Measurements from ENCODE around the gene PERM1. TPM values are rescaled to one million over a fixed set of nuclear protein-coding genes. Genes with fewer than 3 reads are reported as not detected.

The PERM1 gene
- total and polyA plus RNA-seq, 2 of the 13 experiments (the other 11 are each of a cell fraction or from before 2014, with no cell fraction given), result 0.04 to 0.29 TPM

DNA sequence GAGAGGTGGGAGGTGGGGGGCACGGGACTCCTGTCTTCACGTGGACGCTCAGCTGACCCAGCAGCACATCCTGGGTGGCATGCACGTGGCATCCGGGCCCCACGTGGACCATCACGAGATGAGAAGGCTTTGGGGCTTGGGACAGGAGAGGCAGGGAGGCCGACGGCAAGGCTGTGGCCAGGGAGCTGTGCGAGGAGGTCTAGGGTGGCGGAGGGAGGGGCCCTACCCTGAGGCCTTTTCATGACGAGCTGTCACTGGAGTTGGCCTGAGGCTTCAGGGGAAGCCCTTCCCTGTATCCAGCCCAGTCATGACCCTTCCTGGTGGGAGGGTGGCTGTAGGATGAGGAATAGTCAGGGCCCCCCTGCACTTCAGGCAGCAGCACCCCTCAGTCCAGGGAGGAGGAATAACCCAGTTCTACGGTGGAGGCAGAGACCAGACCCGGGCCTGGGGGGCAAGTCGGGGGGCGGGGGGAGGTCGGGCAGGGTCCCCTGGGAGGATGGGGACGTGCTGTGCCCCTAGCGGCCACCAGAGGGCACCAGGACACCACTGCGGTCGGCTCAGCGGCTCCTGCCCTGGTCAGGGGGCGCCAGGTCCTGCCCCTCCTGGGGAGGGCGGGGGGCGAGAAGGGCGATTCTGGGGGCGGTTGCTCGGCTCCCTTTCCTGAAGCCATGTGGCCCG lies 2.0 kb upstream of the PERM1 start (continued):
- TF ChIP-seq, protein P1, sequence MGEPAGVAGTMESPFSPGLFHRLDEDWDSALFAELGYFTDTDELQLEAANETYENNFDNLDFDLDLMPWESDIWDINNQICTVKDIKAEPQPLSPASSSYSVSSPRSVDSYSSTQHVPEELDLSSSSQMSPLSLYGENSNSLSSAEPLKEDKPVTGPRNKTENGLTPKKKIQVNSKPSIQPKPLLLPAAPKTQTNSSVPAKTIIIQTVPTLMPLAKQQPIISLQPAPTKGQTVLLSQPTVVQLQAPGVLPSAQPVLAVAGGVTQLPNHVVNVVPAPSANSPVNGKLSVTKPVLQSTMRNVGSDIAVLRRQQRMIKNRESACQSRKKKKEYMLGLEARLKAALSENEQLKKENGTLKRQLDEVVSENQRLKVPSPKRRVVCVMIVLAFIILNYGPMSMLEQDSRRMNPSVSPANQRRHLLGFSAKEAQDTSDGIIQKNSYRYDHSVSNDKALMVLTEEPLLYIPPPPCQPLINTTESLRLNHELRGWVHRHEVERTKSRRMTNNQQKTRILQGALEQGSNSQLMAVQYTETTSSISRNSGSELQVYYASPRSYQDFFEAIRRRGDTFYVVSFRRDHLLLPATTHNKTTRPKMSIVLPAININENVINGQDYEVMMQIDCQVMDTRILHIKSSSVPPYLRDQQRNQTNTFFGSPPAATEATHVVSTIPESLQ (CRISPR knock-in tag; conservative IDR thresholded peaks at IDR 0.05), result no peak
- TF ChIP-seq, protein P2, sequence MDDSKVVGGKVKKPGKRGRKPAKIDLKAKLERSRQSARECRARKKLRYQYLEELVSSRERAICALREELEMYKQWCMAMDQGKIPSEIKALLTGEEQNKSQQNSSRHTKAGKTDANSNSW (CRISPR knock-in tag; IDR thresholded peaks at IDR 0.05; ENCODE audit: borderline replicate concordance), result no peak
- no peak for TF ChIP-seq ZNF232 (CRISPR knock-in tag; IDR thresholded peaks at IDR 0.05; ENCODE audit: borderline replicate concordance)
- no peak for TF ChIP-seq CC2D1A (CRISPR knock-in tag; IDR thresholded peaks at IDR 0.05)
- TF ChIP-seq, protein P3, sequence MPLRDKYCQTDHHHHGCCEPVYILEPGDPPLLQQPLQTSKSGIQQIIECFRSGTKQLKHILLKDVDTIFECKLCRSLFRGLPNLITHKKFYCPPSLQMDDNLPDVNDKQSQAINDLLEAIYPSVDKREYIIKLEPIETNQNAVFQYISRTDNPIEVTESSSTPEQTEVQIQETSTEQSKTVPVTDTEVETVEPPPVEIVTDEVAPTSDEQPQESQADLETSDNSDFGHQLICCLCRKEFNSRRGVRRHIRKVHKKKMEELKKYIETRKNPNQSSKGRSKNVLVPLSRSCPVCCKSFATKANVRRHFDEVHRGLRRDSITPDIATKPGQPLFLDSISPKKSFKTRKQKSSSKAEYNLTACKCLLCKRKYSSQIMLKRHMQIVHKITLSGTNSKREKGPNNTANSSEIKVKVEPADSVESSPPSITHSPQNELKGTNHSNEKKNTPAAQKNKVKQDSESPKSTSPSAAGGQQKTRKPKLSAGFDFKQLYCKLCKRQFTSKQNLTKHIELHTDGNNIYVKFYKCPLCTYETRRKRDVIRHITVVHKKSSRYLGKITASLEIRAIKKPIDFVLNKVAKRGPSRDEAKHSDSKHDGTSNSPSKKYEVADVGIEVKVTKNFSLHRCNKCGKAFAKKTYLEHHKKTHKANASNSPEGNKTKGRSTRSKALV (CRISPR knock-in tag; IDR thresholded peaks at IDR 0.05), result no peak
- TF ChIP-seq ZNF235 (CRISPR knock-in tag; IDR thresholded peaks at IDR 0.05; ENCODE audit: borderline replicate concordance), result no peak
- TF ChIP-seq KLF9 (CRISPR knock-in tag; IDR thresholded peaks at IDR 0.05; ENCODE audit: low read depth), result no peak
- no peak for TF ChIP-seq YEATS4 (CRISPR knock-in tag; IDR thresholded peaks at IDR 0.05; ENCODE audit: borderline replicate concordance)
- TF ChIP-seq ZNF549 (CRISPR knock-in tag; IDR thresholded peaks at IDR 0.05), result no peak
- TF ChIP-seq STAG1 (CRISPR knock-in tag; IDR thresholded peaks at IDR 0.05), result peak; percentile 84
- no peak for TF ChIP-seq ZBTB1 (CRISPR knock-in tag; IDR thresholded peaks at IDR 0.05; ENCODE audit: borderline replicate concordance)
- TF ChIP-seq, protein P4, sequence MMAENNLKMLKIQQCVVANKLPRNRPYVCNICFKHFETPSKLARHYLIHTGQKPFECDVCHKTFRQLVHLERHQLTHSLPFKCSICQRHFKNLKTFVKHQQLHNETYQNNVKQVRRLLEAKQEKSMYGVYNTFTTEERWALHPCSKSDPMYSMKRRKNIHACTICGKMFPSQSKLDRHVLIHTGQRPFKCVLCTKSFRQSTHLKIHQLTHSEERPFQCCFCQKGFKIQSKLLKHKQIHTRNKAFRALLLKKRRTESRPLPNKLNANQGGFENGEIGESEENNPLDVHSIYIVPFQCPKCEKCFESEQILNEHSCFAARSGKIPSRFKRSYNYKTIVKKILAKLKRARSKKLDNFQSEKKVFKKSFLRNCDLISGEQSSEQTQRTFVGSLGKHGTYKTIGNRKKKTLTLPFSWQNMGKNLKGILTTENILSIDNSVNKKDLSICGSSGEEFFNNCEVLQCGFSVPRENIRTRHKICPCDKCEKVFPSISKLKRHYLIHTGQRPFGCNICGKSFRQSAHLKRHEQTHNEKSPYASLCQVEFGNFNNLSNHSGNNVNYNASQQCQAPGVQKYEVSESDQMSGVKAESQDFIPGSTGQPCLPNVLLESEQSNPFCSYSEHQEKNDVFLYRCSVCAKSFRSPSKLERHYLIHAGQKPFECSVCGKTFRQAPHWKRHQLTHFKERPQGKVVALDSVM (CRISPR knock-in tag; IDR thresholded peaks at IDR 0.05), result no peak
- TF ChIP-seq, protein P5, sequence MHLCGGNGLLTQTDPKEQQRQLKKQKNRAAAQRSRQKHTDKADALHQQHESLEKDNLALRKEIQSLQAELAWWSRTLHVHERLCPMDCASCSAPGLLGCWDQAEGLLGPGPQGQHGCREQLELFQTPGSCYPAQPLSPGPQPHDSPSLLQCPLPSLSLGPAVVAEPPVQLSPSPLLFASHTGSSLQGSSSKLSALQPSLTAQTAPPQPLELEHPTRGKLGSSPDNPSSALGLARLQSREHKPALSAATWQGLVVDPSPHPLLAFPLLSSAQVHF (CRISPR knock-in tag; IDR thresholded peaks at IDR 0.05), result no peak
- TF ChIP-seq, protein P6, sequence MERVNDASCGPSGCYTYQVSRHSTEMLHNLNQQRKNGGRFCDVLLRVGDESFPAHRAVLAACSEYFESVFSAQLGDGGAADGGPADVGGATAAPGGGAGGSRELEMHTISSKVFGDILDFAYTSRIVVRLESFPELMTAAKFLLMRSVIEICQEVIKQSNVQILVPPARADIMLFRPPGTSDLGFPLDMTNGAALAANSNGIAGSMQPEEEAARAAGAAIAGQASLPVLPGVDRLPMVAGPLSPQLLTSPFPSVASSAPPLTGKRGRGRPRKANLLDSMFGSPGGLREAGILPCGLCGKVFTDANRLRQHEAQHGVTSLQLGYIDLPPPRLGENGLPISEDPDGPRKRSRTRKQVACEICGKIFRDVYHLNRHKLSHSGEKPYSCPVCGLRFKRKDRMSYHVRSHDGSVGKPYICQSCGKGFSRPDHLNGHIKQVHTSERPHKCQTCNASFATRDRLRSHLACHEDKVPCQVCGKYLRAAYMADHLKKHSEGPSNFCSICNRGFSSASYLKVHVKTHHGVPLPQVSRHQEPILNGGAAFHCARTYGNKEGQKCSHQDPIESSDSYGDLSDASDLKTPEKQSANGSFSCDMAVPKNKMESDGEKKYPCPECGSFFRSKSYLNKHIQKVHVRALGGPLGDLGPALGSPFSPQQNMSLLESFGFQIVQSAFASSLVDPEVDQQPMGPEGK (CRISPR knock-in tag; IDR thresholded peaks at IDR 0.05), result peak; percentile 94
- no peak for TF ChIP-seq TAF1 (CRISPR knock-in tag; IDR thresholded peaks at IDR 0.05)
- no peak for TF ChIP-seq KLF6 (CRISPR knock-in tag; IDR thresholded peaks at IDR 0.05)
- TF ChIP-seq ZKSCAN8 (CRISPR knock-in tag; IDR thresholded peaks at IDR 0.05; ENCODE audit: borderline replicate concordance), result no peak
- no peak for TF ChIP-seq DNMT3B (CRISPR knock-in tag; conservative IDR thresholded peaks at IDR 0.05)
- TF ChIP-seq YY1 (IDR thresholded peaks at IDR 0.05; ENCODE audit: insufficient read depth, insufficient replicate concordance, low read depth, low read length), result no peak
